Esophagus squamous epithelium (tissue), 5 donors: ENCODE data around the gene EEF1G. TPM values are rescaled to one million over a fixed set of nuclear protein-coding genes. Genes with fewer than 3 reads are reported as not detected.

Source experiments
- DNase-seq: peaks from one replicate; lab custom pipeline; 2025; lab: John Stamatoyannopoulos, UW
- H3K27ac ChIP-seq, 4 donors: fragments of 200-600 bp; sonication (generic); one replicate each; pipeline ENCODE4 v1.5.1; 2016 to 2019; ENCODE audit warnings: mild to moderate bottlenecking in 1 of 4
- H3K27me3 ChIP-seq, 4 donors: fragments of 200-600 bp; sonication (generic); 1 replicate in 3 of 4; 2 replicates in 1 of 4; pipeline versions ENCODE4 v1.5.1 to v1.6.0; 2017 to 2021; ENCODE audit warnings: antibody characterized with exemption in 1 of 4
- H3K36me3 ChIP-seq, 3 donors: fragments of 200-600 bp; sonication (generic); one replicate each; pipeline ENCODE4 v1.5.1; 2016 to 2019
- H3K4me1 ChIP-seq, 3 donors: fragments of 200-600 bp; sonication (generic); one replicate each; pipeline ENCODE4 v1.5.1; 2017 to 2019
- H3K4me3 ChIP-seq, 4 donors: fragments of 200-600 bp; sonication (generic); 1 replicate in 3 of 4; 2 replicates in 1 of 4; pipeline ENCODE4 v1.5.1; 2016 to 2019; ENCODE audit warnings: mild to moderate bottlenecking in 2 of 4, moderate library complexity in 1 of 4
- H3K9me3 ChIP-seq, 3 donors: fragments of 200-600 bp; sonication (generic); one replicate each; pipeline ENCODE4 v1.5.1; 2016 to 2019
- POLR2A ChIP-seq, 4 donors: fragments of 450-650 bp; IDR thresholded peaks; one replicate each; pipeline ENCODE4 v1.6.1; 2017; ENCODE audit warnings: antibody characterized with exemption in 4 of 4, mild to moderate bottlenecking in 4 of 4, moderate library complexity in 3 of 4
- WGBS, 2 donors: methylation state at CpG; one replicate each; pipeline ENCODE4 v1.1.5; 2018; 5-methylcytosine and 5-hydroxymethylcytosine counted together
- intact Hi-C: fragments of 100-400 bp; cut with DNase I; formaldehyde crosslinking; loops from one replicate; pipeline ENCODE4 v1.15.0; 2022
- total RNA-seq, 4 donors: library from RNA; depleted of rRNA; stranded (reverse); fragments of >200 nt; gene quantifications; one replicate each; pipeline ENCODE4 v1.1.0, GENCODE V29; 2016
- TF ChIP-seq, protein P1 (sequence below), 6 experiments: fragments of 450-650 bp in 4 of 6; fragments of 200-600 bp in 2 of 6; sonication (generic) in 2 of 6; IDR thresholded peaks; one replicate each; pipeline ENCODE4 v1.5.1; 2016 to 2019; ENCODE audit warnings: antibody characterized with exemption in 6 of 6, mild to moderate bottlenecking in 4 of 6, moderate library complexity in 4 of 6
- donor health status: DM: yes; HTN: yes; CAD: no.

EEF1G gene
- total RNA-seq, 4 donors from 2014 or later = 1,144 to 2,095 (median 1,685) TPM

DNA sequence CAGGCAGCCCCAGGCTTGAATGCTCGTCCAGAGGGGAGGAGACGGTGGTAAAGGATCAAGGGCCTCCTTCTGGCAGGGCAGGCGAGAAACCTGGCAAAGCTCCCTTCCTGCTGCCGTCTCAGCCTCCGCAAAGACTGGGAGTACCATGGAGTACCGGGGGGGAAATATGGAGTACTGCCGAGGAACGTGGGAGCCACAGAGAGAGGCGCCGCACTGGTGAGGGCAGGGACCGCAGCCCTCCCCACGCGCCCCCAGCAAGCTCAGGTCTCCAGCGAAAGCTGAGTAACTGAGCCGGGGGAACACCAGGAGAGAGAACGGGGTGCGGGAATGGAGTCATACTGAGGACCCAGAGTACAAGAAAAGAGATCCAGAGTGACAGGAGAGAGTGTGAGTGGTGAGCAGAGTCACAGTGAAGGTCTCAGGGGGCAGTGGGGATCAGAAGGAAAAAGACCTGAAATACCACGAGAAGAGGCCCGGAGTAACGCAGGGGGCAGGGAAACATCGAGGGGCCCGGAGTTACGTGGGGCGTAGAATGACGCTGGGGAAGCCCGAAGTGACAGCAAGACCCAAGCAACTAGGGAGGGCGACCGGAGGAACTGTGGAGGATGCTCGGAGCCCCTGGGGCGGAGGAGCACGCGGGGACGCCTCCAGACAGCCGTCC is 38.1 kb upstream of the EEF1G start:
- no peak for DNase-seq
- intact Hi-C loops = no loop called here
- peak overlapping the region; percentile 64 to 80 (median 75) for H3K4me3 ChIP-seq
- peaks cover 6 to 69% (median 10%) of the 10 kb centered on the region in 3 donors for H3K36me3 ChIP-seq
- TF ChIP-seq, protein P1, sequence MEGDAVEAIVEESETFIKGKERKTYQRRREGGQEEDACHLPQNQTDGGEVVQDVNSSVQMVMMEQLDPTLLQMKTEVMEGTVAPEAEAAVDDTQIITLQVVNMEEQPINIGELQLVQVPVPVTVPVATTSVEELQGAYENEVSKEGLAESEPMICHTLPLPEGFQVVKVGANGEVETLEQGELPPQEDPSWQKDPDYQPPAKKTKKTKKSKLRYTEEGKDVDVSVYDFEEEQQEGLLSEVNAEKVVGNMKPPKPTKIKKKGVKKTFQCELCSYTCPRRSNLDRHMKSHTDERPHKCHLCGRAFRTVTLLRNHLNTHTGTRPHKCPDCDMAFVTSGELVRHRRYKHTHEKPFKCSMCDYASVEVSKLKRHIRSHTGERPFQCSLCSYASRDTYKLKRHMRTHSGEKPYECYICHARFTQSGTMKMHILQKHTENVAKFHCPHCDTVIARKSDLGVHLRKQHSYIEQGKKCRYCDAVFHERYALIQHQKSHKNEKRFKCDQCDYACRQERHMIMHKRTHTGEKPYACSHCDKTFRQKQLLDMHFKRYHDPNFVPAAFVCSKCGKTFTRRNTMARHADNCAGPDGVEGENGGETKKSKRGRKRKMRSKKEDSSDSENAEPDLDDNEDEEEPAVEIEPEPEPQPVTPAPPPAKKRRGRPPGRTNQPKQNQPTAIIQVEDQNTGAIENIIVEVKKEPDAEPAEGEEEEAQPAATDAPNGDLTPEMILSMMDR (IDR thresholded peaks at IDR 0.05) = peak in 1 of 6 experiments; percentile 8
- TF ChIP-seq POLR2A (IDR thresholded peaks at IDR 0.05) = no peak
- WGBS, 2 donors = 1% methylated on average over 28 to 30 of the region's 34 CpGs
- no peaks in the 10 kb centered on the region for H3K27me3 ChIP-seq
- peaks cover 18 to 61% (median 35%) of the 10 kb centered on the region in 3 donors for H3K4me1 ChIP-seq
- peak overlapping the region; percentile 92 to 98 (median 94) for H3K27ac ChIP-seq
- H3K9me3 ChIP-seq = no peaks in the 10 kb centered on the region

DNA sequence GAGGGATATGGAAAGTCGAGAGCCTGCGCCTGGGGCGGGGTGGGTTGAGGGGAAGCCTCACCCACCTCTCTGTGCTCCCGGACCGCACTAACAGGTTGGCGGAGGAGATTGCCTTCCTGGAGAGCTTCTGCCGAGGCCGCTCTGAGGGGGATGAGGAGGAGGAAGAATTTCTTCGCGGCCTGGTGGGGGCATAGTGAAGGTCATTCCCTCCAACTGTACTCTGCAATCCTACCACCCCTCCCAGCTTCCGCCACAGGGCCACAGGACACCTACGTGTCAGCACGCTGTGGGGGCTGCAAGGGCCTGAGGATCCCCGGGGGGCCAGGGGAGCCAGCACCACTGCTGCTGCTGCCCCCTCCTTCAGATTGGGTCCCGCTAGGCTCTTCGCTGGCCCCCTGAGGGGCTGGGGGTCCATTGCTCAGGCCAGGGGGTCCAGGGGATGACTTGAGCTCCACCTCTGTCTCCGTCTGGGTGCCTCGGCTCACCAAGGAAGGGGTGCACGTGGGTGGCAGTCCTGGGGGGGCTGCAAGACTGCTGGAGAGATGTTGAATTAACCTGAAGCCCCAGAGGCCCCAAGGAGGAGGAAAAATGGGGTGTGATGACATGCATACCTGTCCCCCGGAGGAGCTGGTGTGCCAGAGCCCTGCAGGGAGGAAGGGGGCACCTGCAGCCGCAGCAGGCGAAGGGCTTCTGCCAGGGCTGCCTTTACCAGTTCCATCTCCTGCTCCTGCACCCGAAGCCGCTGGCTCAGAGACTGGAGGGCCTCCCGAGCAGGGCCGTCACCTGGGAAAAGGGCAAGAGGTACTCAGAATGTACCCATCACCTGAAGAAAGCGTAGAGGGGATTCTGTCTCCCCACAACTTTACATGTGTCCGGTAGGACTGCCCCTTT is 37.4 kb upstream of the EEF1G start:
- no peak for TF ChIP-seq POLR2A (IDR thresholded peaks at IDR 0.05)
- TF ChIP-seq, protein P1 (IDR thresholded peaks at IDR 0.05) = no peak
- Histone ChIP-seq H3K9me3 (no peaks in the 10 kb centered on the region), H3K36me3 (peaks cover 0 to 69% (median 5%) of the 10 kb centered on the region in 3 donors), H3K4me3 (peak overlapping the region; percentile 64 to 80 (median 75)), H3K27ac (peak overlapping the region; percentile 92 to 98 (median 94)), H3K27me3 (no peaks in the 10 kb centered on the region), H3K4me1 (peaks cover 18 to 66% (median 35%) of the 10 kb centered on the region in 3 donors)
- intact Hi-C loops = no loop called here
- WGBS, 2 donors = 53 to 74% methylated on average over 17 to 21 of the region's 28 CpGs
- DNase-seq = no peak

DNA sequence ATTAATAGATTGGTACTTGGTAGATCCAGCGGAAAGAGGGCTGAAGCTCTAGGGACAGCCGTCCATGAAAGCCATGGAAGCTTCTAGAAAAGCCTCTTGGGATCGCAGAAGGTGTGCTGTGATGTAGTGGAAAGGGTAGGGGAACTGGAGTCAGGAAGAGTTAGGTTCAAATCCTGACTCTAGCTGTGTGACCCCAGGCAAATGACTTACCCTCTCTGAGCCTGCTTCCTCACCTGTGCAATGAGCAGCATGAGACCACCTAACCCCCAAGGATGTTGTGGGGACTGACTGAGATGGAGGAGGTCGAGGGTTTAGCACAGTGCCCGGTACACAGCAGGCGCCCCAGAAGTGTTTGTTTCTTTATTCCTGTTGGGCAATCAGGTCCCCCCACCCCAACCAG is 36.7 kb upstream of the EEF1G start:
- no peak overlapping the region for H3K27ac ChIP-seq

DNA sequence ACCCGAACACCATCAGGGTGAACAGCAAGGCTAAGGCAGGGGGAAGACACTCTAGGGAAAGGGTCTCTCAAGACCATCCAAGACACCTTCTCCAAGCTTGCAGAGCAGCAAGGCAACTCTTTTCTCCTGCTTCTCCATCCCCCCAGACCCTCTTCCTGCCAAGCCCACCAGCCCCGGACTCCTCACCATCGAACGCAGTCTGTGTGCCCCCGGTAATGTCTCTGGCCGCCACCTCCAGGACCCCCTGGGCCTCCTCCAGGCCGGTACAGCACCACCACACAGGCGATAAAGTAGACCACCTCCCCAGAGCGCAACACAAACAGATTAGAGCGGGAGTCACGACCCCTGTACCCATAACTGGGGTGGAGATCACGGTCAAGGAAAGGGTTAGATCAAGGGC is 35.1 kb upstream of the EEF1G start:
- Histone ChIP-seq H3K27ac (no peak overlapping the region), H3K27me3 (no peaks in the 10 kb centered on the region), H3K36me3 (peaks cover 4 to 74% (median 10%) of the 10 kb centered on the region in 3 donors), H3K4me1 (peaks cover 18 to 76% (median 27%) of the 10 kb centered on the region in 3 donors), H3K4me3 (no peak overlapping the region), H3K9me3 (no peaks in the 10 kb centered on the region)
- no peak for DNase-seq
- TF ChIP-seq, protein P1 (IDR thresholded peaks at IDR 0.05) = no peak
- TF ChIP-seq POLR2A (IDR thresholded peaks at IDR 0.05) = no peak
- intact Hi-C loops = no loop called here
- WGBS, 2 donors = 83 to 95% methylated on average over 5 to 6 of the region's 12 CpGs

More for the DNA sequence above, 36.7 kb upstream of the EEF1G start:
- TF ChIP-seq, protein P1 (IDR thresholded peaks at IDR 0.05) = no peak
- TF ChIP-seq POLR2A (IDR thresholded peaks at IDR 0.05) = no peak
- Histone ChIP-seq H3K4me1 (peaks cover 18 to 73% (median 35%) of the 10 kb centered on the region in 3 donors), H3K9me3 (no peaks in the 10 kb centered on the region), H3K27me3 (no peaks in the 10 kb centered on the region), H3K4me3 (no peak overlapping the region), H3K36me3 (peaks cover 2 to 69% (median 7%) of the 10 kb centered on the region in 3 donors)
- no peak for DNase-seq
- intact Hi-C loops = no loop called here
- WGBS, 2 donors = 83 to 87% methylated on average over 3 of the region's 6 CpGs
